Lung (tissue), 12 donors: ENCODE results near the gene CACNA1H. TPM values are rescaled to one million over a fixed set of nuclear protein-coding genes. Genes with fewer than 3 reads are reported as not detected.

Experiments used
- ATAC-seq: fragments of 200-7000 bp; cut with Tn5 transposase; one replicate; pipeline ENCODE4 v1.9.1; 2020; ENCODE audit warnings: moderate number of reproducible peaks; ENCODE audit not compliant: insufficient read depth, low FRiP score
- DNase-seq, 3 donors: peaks; one replicate each; pipeline ENCODE4 v3.0.0-alpha.2; 2013 to 2017
- H3K27ac ChIP-seq, 2 donors: one replicate each; pipeline ENCODE4 v1.5.1; 2013; ENCODE audit warnings: mild to moderate bottlenecking in 2 of 2, moderate library complexity in 2 of 2, control low read depth in 1 of 2, inconsistent platforms in 1 of 2, low read depth in 1 of 2, low read length in 1 of 2
- H3K27me3 ChIP-seq, 3 donors: one replicate each; pipeline ENCODE4 v1.5.1; 2013; ENCODE audit warnings: low read length in 2 of 3; ENCODE audit not compliant: control insufficient read depth in 3 of 3, insufficient read depth in 3 of 3
- H3K36me3 ChIP-seq, 4 donors: one replicate each; pipeline ENCODE4 v1.5.1; 2013; ENCODE audit warnings: low read length in 4 of 4, mild to moderate bottlenecking in 1 of 4, moderate library complexity in 1 of 4; ENCODE audit not compliant: control insufficient read depth in 4 of 4, insufficient read depth in 4 of 4
- H3K4me1 ChIP-seq, 5 donors: one replicate each; pipeline ENCODE4 v1.5.1; 2013; ENCODE audit warnings: low read length in 5 of 5, mild to moderate bottlenecking in 2 of 5, moderate library complexity in 1 of 5; ENCODE audit not compliant: control insufficient read depth in 5 of 5, insufficient read depth in 5 of 5
- H3K4me3 ChIP-seq: one replicate; pipeline ENCODE4 v1.5.1; 2013; ENCODE audit warnings: mild to moderate bottlenecking, control low read depth, moderate library complexity
- H3K9ac ChIP-seq, 2 donors: one replicate each; pipeline ENCODE4 v1.5.1; 2013; ENCODE audit warnings: low read length in 2 of 2, control low read depth in 1 of 2; ENCODE audit not compliant: insufficient read depth in 1 of 2
- H3K9me3 ChIP-seq, 4 donors: one replicate each; pipeline ENCODE4 v1.5.1; 2013; ENCODE audit warnings: low read length in 3 of 4, mild to moderate bottlenecking in 1 of 4, moderate library complexity in 1 of 4; ENCODE audit not compliant: control insufficient read depth in 4 of 4, insufficient read depth in 3 of 4
- WGBS, 2 donors: extraction: QIAGEN DNeasy Blood & Tissue Kit; methylation state at CpG; one replicate each; pipeline ENCODE4 v1.1.7; 2013; 5-methylcytosine and 5-hydroxymethylcytosine counted together
- polyA plus RNA-seq, 2 donors: library from polyadenylated mRNA; stranded (reverse); fragments of 200-250 nt; gene quantifications; one replicate each; pipeline ENCODE4 v1.2.1, GENCODE V29; 2013
- total RNA-seq, 2 donors: library from RNA; depleted of rRNA in 1 of 2; stranded (reverse); fragments of >200 nt in 1 of 2; gene quantifications; one replicate each; pipeline ENCODE4 v1.2.1, GENCODE V29; 2014 to 2021
- TF ChIP-seq, protein P1 (sequence below): IDR thresholded peaks from 2 replicates; pipeline ENCODE4 v1.5.1; 2012; ENCODE audit warnings: mild to moderate bottlenecking; ENCODE audit errors: control extremely low read depth, extremely low read depth
- donor health status: control.
- donor health status: control.
- donor health status: Bipolar disorder and iron deficiency.
- donor health status: healthy.
- donor health status: DM: yes; HTN: yes; CAD: no.

CACNA1H gene
- total and polyA plus RNA-seq, 4 donors, result 5.0 to 10.3 (median 6.7) TPM

DNA sequence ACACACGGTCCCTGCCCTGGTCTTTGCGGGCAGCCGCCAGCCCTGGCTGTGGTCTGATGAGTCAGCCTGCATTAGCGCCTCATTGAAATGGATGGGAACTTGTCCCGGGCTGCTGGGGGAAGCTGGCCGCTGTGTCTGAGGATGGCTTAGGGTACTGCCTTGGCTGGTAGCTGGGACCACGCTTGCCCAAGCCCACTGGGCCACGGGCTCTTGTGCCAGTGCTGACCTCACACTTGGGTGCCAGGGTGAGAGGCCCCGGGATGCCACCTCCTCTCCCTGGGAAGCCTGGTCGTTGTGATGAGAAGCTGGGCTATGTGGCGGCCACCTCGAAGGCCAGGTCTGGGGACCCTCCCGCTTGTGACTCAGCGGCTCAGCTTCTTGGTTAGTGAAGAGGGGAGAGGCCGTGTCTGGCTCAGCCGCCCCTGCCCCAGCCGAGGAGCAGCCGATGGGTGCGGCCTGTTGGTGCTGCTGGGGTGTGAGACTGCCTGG is 10.7 kb downstream of the CACNA1H start:
- no peaks in the 10 kb centered on the region for H3K36me3 ChIP-seq
- H3K4me1 ChIP-seq, result peaks cover 0 to 19% (median 7%) of the 10 kb centered on the region in 5 donors
- TF ChIP-seq, protein P1, sequence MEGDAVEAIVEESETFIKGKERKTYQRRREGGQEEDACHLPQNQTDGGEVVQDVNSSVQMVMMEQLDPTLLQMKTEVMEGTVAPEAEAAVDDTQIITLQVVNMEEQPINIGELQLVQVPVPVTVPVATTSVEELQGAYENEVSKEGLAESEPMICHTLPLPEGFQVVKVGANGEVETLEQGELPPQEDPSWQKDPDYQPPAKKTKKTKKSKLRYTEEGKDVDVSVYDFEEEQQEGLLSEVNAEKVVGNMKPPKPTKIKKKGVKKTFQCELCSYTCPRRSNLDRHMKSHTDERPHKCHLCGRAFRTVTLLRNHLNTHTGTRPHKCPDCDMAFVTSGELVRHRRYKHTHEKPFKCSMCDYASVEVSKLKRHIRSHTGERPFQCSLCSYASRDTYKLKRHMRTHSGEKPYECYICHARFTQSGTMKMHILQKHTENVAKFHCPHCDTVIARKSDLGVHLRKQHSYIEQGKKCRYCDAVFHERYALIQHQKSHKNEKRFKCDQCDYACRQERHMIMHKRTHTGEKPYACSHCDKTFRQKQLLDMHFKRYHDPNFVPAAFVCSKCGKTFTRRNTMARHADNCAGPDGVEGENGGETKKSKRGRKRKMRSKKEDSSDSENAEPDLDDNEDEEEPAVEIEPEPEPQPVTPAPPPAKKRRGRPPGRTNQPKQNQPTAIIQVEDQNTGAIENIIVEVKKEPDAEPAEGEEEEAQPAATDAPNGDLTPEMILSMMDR, result no peak
- no peaks in the 10 kb centered on the region for H3K9me3 ChIP-seq
- H3K27ac ChIP-seq, result no peak overlapping the region
- WGBS, 2 donors, result 70 to 72% methylated on average over 19 of the region's 19 CpGs
- H3K9ac ChIP-seq, result no peak overlapping the region
- no peak overlapping the region for H3K4me3 ChIP-seq
- DNase-seq, result no peak
- H3K27me3 ChIP-seq, result peaks cover 3 to 11% (median 10%) of the 10 kb centered on the region in 3 donors
- no peak for ATAC-seq

DNA sequence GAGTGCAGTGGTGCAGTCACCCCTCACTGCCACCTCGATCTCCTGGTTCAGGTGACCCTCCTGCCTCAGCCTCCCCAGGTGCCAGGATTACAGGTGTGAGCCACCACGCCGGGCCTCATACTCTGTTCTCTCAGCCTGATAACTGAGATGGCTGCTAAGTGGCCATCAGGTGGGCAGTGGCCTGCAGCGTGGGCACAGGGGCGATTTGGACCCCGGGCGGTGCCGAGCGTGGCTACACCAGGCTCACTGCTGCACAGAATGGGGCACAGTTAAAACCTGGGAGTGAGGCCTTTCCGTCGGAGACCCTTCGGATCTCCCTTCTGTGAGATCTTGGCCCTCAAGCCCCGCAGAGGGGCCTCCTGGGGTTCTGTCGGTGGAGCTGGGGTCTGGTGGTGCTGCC is 11.5 kb downstream of the CACNA1H start:
- H3K27me3 ChIP-seq, result peaks cover 3 to 8% (median 6%) of the 10 kb centered on the region in 3 donors
- 91 to 96% methylated on average over 14 of the region's 14 CpGs for WGBS, 2 donors
- H3K27ac ChIP-seq, result no peak overlapping the region
- no peak for ATAC-seq
- H3K4me3 ChIP-seq, result no peak overlapping the region
- DNase-seq, result no peak
- H3K9ac ChIP-seq, result no peak overlapping the region
- TF ChIP-seq, protein P1, result no peak
- peaks cover 0 to 15% (median 7%) of the 10 kb centered on the region in 5 donors for H3K4me1 ChIP-seq
- no peaks in the 10 kb centered on the region for H3K9me3 ChIP-seq
- no peaks in the 10 kb centered on the region for H3K36me3 ChIP-seq

DNA sequence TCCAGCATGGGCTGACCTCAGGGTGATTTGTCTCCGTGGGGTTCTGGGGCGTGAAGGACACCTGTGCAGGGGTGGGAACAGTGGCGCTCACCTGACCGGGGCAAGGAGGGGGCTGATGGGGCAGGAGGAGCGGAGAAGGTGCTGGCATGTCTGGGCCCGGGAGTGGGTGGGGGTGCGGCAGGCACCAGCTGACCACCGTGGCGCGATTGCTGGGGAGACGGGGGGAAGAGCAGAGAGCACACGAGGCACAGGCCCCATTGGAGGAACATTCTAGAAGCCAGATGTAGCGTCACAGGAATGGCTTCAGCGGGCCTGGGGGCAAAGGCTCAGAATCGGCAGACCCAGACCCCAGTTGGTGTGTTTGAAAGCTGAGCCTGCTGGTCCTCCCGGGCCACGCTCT is 12.1 kb downstream of the CACNA1H start:
- Histone ChIP-seq H3K36me3 (no peaks in the 10 kb centered on the region), H3K27ac (no peak overlapping the region), H3K9me3 (no peaks in the 10 kb centered on the region), H3K4me3 (no peak overlapping the region), H3K4me1 (peaks cover 0 to 15% (median 1%) of the 10 kb centered on the region in 5 donors), H3K9ac (no peak overlapping the region), H3K27me3 (peaks cover 3 to 6% (median 3%) of the 10 kb centered on the region in 3 donors)
- no peak for DNase-seq
- WGBS, 2 donors, result 85 to 88% methylated on average over 17 of the region's 17 CpGs
- TF ChIP-seq, protein P1, result no peak
- ATAC-seq, result no peak

DNA sequence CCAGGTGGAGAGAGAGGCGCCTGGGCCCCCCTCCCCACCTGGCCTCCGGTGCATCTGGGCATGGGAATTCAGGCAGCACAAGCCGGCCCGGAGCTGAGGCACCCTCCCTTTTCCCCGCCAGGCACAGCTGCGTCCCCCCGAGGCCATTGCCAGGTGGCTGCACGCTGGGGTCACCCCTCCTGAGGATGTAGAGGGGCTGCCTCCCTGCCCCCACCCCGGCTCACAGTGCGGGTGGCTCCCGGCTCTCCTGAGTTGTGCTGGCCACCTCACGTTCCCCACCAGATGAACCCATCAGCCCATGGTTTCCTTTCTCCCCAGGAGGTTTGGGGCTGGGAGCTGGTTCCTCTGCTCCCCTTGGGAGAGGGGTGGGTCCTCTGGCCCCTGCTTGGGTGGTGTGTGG is 12.6 kb downstream of the CACNA1H start:
- no peak overlapping the region for H3K27ac ChIP-seq
- no peaks in the 10 kb centered on the region for H3K9me3 ChIP-seq
- no peaks in the 10 kb centered on the region for H3K36me3 ChIP-seq
- no peak overlapping the region for H3K9ac ChIP-seq
- ATAC-seq (no peak), DNase-seq (no peak)
- no peak overlapping the region for H3K4me3 ChIP-seq
- TF ChIP-seq, protein P1, result no peak
- H3K27me3 ChIP-seq, result peaks cover 0 to 3% (median 3%) of the 10 kb centered on the region in 3 donors
- peaks cover 0 to 11% (median 0%) of the 10 kb centered on the region in 5 donors for H3K4me1 ChIP-seq
- WGBS, 2 donors, result 79 to 86% methylated on average over 11 to 12 of the region's 12 CpGs
